BE2C (cell line): ENCODE results near the gene TMEM131L.

Source experiments
- DNase-seq: peaks from one replicate; pipeline ENCODE4 v3.0.0-alpha.2; 2020
- H3K27me3 ChIP-seq: fragments of 250-450 bp; sonication (Bioruptor Pico); 2 replicates; pipeline ENCODE4 v1.5.1; 2020; ENCODE audit warnings: mild to moderate bottlenecking
- H3K36me3 ChIP-seq: fragments of 250-450 bp; sonication (Bioruptor Pico); 2 replicates; pipeline ENCODE4 v1.5.1; 2020; ENCODE audit warnings: mild to moderate bottlenecking
- H3K4me1 ChIP-seq: fragments of 250-450 bp; sonication (Bioruptor Pico); 2 replicates; pipeline ENCODE4 v1.5.1; 2020
- H3K4me3 ChIP-seq: 2 replicates; pipeline ENCODE4 v1.5.1; 2011; ENCODE audit warnings: low read depth, low read length
- H3K9me3 ChIP-seq: fragments of 250-450 bp; sonication (Bioruptor Pico); 2 replicates; pipeline ENCODE4 v1.5.1; 2020
- TF ChIP-seq, protein P1 (sequence below): IDR thresholded peaks from 2 replicates; pipeline ENCODE4 v1.5.1; 2012; ENCODE audit warnings: mild to moderate bottlenecking, low read depth, low read length

The TMEM131L gene

GRCh38 chr4:153649572-153649991 is 183.4 kb downstream of the TMEM131L start:
- Histone ChIP-seq H3K4me1 (no peaks in the 10 kb centered on the region), H3K4me3 (no peak overlapping the region), H3K27me3 (no peaks in the 10 kb centered on the region), H3K36me3 (no peaks in the 10 kb centered on the region), H3K9me3 (no peaks in the 10 kb centered on the region)
- TF ChIP-seq, protein P1, sequence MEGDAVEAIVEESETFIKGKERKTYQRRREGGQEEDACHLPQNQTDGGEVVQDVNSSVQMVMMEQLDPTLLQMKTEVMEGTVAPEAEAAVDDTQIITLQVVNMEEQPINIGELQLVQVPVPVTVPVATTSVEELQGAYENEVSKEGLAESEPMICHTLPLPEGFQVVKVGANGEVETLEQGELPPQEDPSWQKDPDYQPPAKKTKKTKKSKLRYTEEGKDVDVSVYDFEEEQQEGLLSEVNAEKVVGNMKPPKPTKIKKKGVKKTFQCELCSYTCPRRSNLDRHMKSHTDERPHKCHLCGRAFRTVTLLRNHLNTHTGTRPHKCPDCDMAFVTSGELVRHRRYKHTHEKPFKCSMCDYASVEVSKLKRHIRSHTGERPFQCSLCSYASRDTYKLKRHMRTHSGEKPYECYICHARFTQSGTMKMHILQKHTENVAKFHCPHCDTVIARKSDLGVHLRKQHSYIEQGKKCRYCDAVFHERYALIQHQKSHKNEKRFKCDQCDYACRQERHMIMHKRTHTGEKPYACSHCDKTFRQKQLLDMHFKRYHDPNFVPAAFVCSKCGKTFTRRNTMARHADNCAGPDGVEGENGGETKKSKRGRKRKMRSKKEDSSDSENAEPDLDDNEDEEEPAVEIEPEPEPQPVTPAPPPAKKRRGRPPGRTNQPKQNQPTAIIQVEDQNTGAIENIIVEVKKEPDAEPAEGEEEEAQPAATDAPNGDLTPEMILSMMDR = peak; percentile 15; the same call in 1 of the 2 replicates
- no peak for DNase-seq

- Histone ChIP-seq H3K4me3 (no peak overlapping the region), H3K9me3 (no peaks in the 10 kb centered on the region), H3K4me1 (no peaks in the 10 kb centered on the region), H3K36me3 (no peaks in the 10 kb centered on the region), H3K27me3 (no peaks in the 10 kb centered on the region)
- no peak for DNase-seq
- TF ChIP-seq, protein P1 = no peak
These were observed 185.0 kb downstream of the TMEM131L start for GRCh38 chr4:153651116-153651515.

- H3K9me3 ChIP-seq = no peaks in the 10 kb centered on the region
- TF ChIP-seq, protein P1 = no peak
- no peaks in the 10 kb centered on the region for H3K36me3 ChIP-seq
- no peak for DNase-seq
- no peaks in the 10 kb centered on the region for H3K27me3 ChIP-seq
- no peak overlapping the region for H3K4me3 ChIP-seq
- H3K4me1 ChIP-seq = no peaks in the 10 kb centered on the region
These were observed 185.4 kb downstream of the TMEM131L start for GRCh38 chr4:153651587-153651986.

- H3K4me1 ChIP-seq = no peaks in the 10 kb centered on the region
- H3K27me3 ChIP-seq = no peaks in the 10 kb centered on the region
- no peak for DNase-seq
- no peaks in the 10 kb centered on the region for H3K36me3 ChIP-seq
- TF ChIP-seq, protein P1 = no peak
- no peak overlapping the region for H3K4me3 ChIP-seq
- no peaks in the 10 kb centered on the region for H3K9me3 ChIP-seq
These were observed 186.1 kb downstream of the TMEM131L start for GRCh38 chr4:153652051-153652784.

DNA sequence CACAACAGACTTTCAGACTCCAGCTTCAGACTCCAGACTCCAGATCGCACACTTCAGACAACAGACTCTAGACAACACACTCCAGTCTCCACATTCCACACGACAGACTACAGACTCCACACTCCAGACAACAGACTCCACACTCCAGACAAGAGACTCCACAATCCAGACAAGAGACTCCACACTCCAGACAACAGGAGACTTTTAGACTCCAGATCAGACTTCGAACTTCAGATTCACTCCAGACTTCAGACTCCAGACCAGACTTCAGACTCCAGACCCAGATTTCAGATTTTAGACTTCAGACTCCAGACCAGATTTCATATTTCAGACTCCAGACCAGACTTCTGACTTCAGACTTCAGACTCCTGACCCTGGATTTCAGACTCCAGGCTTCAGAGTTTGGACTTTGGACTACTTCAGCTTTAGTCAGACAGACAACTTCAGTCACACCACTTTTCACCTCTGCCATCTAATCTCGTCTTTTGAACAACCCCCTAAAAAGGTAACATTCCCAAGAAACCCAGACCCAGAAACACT is 188.9 kb downstream of the TMEM131L start:
- H3K4me1 ChIP-seq = no peaks in the 10 kb centered on the region
- no peaks in the 10 kb centered on the region for H3K27me3 ChIP-seq
- DNase-seq = no peak
- H3K36me3 ChIP-seq = no peaks in the 10 kb centered on the region
- H3K9me3 ChIP-seq = no peaks in the 10 kb centered on the region
- TF ChIP-seq, protein P1 = no peak
- H3K4me3 ChIP-seq = no peak overlapping the region

DNA sequence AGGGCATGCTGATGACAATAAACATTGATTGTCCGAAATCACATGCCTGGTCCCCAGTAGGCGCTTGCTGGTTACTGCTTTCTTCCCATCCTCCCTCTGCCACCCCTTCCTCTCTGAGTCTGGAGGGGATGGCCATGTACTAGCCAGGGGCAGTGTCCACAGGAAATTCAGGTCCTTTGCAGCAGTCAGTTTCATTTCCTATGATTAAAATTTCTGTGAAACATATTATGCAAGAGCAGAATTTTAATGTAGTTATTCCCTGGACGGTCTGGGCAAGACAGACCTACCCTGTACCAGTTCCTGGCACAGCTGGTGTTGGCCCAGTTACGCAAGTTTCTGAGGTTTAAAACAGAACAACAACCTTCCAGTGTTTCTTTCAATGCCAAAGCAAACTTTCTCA is 189.8 kb downstream of the TMEM131L start:
- DNase-seq = no peak
- H3K27me3 ChIP-seq = no peaks in the 10 kb centered on the region
- H3K4me1 ChIP-seq = no peaks in the 10 kb centered on the region
- no peaks in the 10 kb centered on the region for H3K36me3 ChIP-seq
- no peaks in the 10 kb centered on the region for H3K9me3 ChIP-seq
- H3K4me3 ChIP-seq = no peak overlapping the region
- TF ChIP-seq, protein P1 = no peak
